Spinal cord (tissue), 10 donors: ENCODE data around the gene CBL. TPM values are rescaled to one million over a fixed set of nuclear protein-coding genes. Genes with fewer than 3 reads are reported as not detected.
"Not testable (repeated sequence)": the region's sequence is repeated elsewhere in the genome, so short reads cannot be mapped to it uniquely, and the experiment has no call there.

ENCODE experiments used
- DNase-seq, 6 donors: peaks; one replicate each; pipeline versions ENCODE4 v3.0.0 to v3.0.0-alpha.2; 2013 to 2015; ENCODE audit warnings: low spot score in 6 of 6, low read depth in 4 of 6
- H3K27ac ChIP-seq: one replicate; pipeline ENCODE4 v1.5.1; 2013; ENCODE audit warnings: low read depth, low read length, control low read depth
- H3K27me3 ChIP-seq: one replicate; pipeline ENCODE4 v1.6.1; 2013; ENCODE audit warnings: low read length; ENCODE audit not compliant: control insufficient read depth, insufficient read depth
- H3K36me3 ChIP-seq: one replicate; pipeline ENCODE4 v1.6.1; 2013; ENCODE audit warnings: low read length; ENCODE audit not compliant: control insufficient read depth, insufficient read depth
- H3K4me1 ChIP-seq: one replicate; pipeline ENCODE4 v1.6.1; 2013; ENCODE audit warnings: low read length; ENCODE audit not compliant: control insufficient read depth, insufficient read depth
- H3K4me3 ChIP-seq: one replicate; pipeline ENCODE4 v1.5.1; 2013; ENCODE audit warnings: low read depth, low read length, control low read depth
- H3K9me3 ChIP-seq: one replicate; pipeline ENCODE4 v1.6.1; 2013; ENCODE audit warnings: low read length; ENCODE audit not compliant: control insufficient read depth, insufficient read depth
- WGBS: methylation state at CpG from one replicate; pipeline ENCODE4 v1.1.5; 2013; ENCODE audit warnings: missing lambda C conversion rate; ENCODE audit not compliant: insufficient coverage; 5-methylcytosine and 5-hydroxymethylcytosine counted together
- polyA plus RNA-seq, 2 donors: library from polyadenylated mRNA; unstranded; fragments of 120-200 nt; gene quantifications; one replicate each; pipeline ENCODE4 v1.2.1, GENCODE V29; 2013; ENCODE audit not compliant: insufficient read length in 2 of 2
- total RNA-seq, 2 donors: library from RNA; depleted of rRNA in 1 of 2; stranded (reverse); fragments of 120-200 nt in 1 of 2; fragments of >200 nt in 1 of 2; gene quantifications; one replicate each; pipeline versions ENCODE4 v1.2.3 to v1.2.4, GENCODE V29; 2013 to 2014
- donor health status: healthy.

Gene CBL
- total and polyA plus RNA-seq, 4 donors, result 13.4 to 37.4 (median 22.3) TPM

GRCh38 chr11:119192111-119192510 lies 14.0 kb upstream of the CBL start:
- H3K27me3 ChIP-seq, result no peaks in the 10 kb centered on the region
- no peak overlapping the region for H3K4me3 ChIP-seq
- H3K9me3 ChIP-seq, result no peaks in the 10 kb centered on the region
- H3K4me1 ChIP-seq, result no peaks in the 10 kb centered on the region
- no peak overlapping the region for H3K27ac ChIP-seq
- 100% methylated on average over 2 of the region's 3 CpGs for WGBS
- no peak for DNase-seq
- H3K36me3 ChIP-seq, result peaks cover 3% of the 10 kb centered on the region

GRCh38 chr11:119193001-119193400 lies 13.1 kb upstream of the CBL start:
- no peak for DNase-seq
- Histone ChIP-seq H3K27ac (no peak overlapping the region), H3K4me3 (no peak overlapping the region), H3K36me3 (no peaks in the 10 kb centered on the region), H3K9me3 (no peaks in the 10 kb centered on the region), H3K4me1 (no peaks in the 10 kb centered on the region), H3K27me3 (no peaks in the 10 kb centered on the region)
- 83% methylated on average over 5 of the region's 5 CpGs for WGBS

DNA sequence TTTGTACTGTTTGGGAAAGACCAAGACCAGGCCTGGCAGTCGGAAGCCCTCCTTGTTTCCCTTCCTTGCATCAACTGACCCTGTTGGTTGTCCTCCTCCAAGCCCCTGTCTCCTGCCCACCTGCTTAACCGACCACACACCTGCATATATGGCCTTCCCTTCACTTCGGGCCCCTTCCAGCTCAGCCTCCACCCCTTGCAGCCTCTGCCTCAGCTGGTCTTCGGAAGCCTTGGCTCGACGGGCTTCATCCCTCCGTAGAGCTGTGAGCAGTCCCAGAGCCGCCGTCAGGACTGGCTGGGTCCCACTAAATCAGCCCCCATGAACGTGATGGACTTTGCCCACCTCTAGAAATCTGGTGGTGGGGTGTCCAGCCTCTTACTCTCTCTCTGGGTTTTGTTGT lies 12.5 kb upstream of the CBL start:
- DNase-seq, result no peak

GRCh38 chr11:119194811-119195440 lies 11.2 kb upstream of the CBL start:
- WGBS, result 81% methylated on average over 2 of the region's 7 CpGs
- Histone ChIP-seq H3K4me1 (no peaks in the 10 kb centered on the region), H3K27ac (no peak overlapping the region), H3K27me3 (no peaks in the 10 kb centered on the region), H3K36me3 (no peaks in the 10 kb centered on the region), H3K9me3 (no peaks in the 10 kb centered on the region), H3K4me3 (no peak overlapping the region)
- no peak for DNase-seq

More for the DNA sequence above, 12.5 kb upstream of the CBL start:
- Histone ChIP-seq H3K9me3 (no peaks in the 10 kb centered on the region), H3K36me3 (no peaks in the 10 kb centered on the region), H3K27me3 (no peaks in the 10 kb centered on the region), H3K4me3 (no peak overlapping the region), H3K27ac (no peak overlapping the region), H3K4me1 (no peaks in the 10 kb centered on the region)
- 94% methylated on average over 7 of the region's 10 CpGs for WGBS

DNA sequence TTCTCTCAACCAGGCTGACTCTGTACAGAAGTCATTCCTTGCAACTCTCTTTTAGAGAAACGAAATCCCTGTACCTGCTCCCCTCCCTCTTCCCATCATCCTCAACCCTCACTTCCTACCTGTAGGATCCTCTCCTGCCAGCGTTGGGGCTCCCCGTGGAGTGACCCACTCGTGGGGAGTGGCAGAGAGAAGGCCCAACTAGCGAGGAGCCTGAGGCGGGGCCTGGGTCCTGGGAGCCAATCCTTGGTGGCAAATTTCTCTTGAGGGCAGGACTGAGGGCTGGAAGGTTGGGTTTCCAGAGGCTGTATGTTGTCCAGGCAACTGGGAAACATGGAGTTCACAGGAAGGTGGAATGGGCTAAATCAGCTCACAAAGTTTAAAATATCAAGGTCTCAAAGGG lies 10.5 kb upstream of the CBL start:
- Histone ChIP-seq H3K27ac (no peak overlapping the region), H3K4me3 (no peak overlapping the region), H3K4me1 (no peaks in the 10 kb centered on the region), H3K27me3 (no peaks in the 10 kb centered on the region), H3K9me3 (no peaks in the 10 kb centered on the region), H3K36me3 (no peaks in the 10 kb centered on the region)
- peak in 2 of 6 donors; percentile 2 to 25 for DNase-seq
- 21% methylated on average over 5 of the region's 6 CpGs for WGBS

GRCh38 chr11:119196833-119197483 lies 9.2 kb upstream of the CBL start:
- H3K9me3 ChIP-seq, result no peaks in the 10 kb centered on the region
- H3K4me3 ChIP-seq, result no peak overlapping the region
- no peaks in the 10 kb centered on the region for H3K4me1 ChIP-seq
- no peak overlapping the region for H3K27ac ChIP-seq
- peak in 5 of 6 donors; percentile 50 to 94 (median 74) for DNase-seq
- WGBS, result 100% methylated on average over 1 of the region's 5 CpGs
- no peaks in the 10 kb centered on the region for H3K36me3 ChIP-seq
- H3K27me3 ChIP-seq, result no peaks in the 10 kb centered on the region

GRCh38 chr11:119198925-119199324 lies 7.2 kb upstream of the CBL start:
- Histone ChIP-seq H3K4me1 (no peaks in the 10 kb centered on the region), H3K4me3 (no peak overlapping the region), H3K27me3 (no peaks in the 10 kb centered on the region), H3K36me3 (no peaks in the 10 kb centered on the region), H3K9me3 (no peaks in the 10 kb centered on the region), H3K27ac (no peak overlapping the region)
- 73% methylated on average over 4 of the region's 6 CpGs for WGBS
- no peak for DNase-seq

DNA sequence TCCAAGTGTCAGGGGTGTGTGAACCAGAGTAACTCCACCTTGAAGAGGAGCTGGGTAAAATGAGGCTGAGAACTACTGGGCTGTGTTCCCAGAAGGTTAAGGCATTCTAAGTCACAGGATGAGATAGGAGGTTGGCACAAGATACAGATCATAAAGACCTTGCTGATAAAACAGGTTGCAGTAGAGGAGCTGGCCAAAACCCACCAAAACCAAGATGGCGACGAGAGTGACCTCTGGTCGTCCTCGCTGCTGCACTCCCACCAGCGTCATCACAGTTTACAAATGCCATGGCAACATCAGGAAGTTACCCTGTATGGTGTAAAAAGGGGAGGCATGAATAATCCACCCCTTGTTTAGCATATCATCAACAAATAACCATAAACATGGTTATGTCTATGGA lies 4.9 kb upstream of the CBL start:
- no CpG with 5 or more reads among the region's 5 CpGs for WGBS
- not testable (repeated sequence) for H3K27ac ChIP-seq

GRCh38 chr11:119202554-119202953 lies 3.6 kb upstream of the CBL start:
- WGBS, result 100% methylated on average over 3 of the region's 7 CpGs
- no peaks in the 10 kb centered on the region for H3K9me3 ChIP-seq

More for the DNA sequence above, 4.9 kb upstream of the CBL start:
- DNase-seq, H3K27me3 ChIP-seq, H3K4me1 ChIP-seq, H3K9me3 ChIP-seq, H3K4me3 ChIP-seq, H3K36me3 ChIP-seq: not testable (repeated sequence)

DNA sequence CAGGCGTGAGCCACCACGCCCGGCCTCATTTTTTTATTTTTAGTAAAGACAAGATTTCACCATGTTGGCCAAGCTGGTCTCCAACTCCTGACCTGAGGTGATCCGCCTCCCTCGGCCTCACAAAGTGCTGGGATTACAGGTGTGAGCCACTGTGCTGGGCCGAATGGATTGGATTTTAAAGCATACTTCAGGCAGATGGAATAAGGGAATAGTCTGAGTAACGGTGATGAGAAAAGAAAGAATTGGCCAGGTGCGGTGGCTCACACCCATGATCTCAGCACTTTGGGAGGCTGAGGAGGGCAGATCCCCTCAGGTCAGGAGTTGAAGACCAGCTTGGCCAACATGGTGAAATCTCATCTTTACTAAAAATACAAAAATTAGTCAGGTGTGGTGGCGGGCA lies 2.1 kb upstream of the CBL start:
- Histone ChIP-seq H3K4me1 (peaks cover 10% of the 10 kb centered on the region), H3K27ac (no peak overlapping the region), H3K27me3 (no peaks in the 10 kb centered on the region), H3K4me3 (no peak overlapping the region), H3K9me3 (no peaks in the 10 kb centered on the region), H3K36me3 (no peaks in the 10 kb centered on the region)
- no peak for DNase-seq
- WGBS, result 99% methylated on average over 8 of the region's 9 CpGs

More at GRCh38 chr11:119202554-119202953, 3.6 kb upstream of the CBL start:
- Histone ChIP-seq H3K4me3 (no peak overlapping the region), H3K4me1 (peaks cover 6% of the 10 kb centered on the region), H3K36me3 (no peaks in the 10 kb centered on the region), H3K27me3 (no peaks in the 10 kb centered on the region), H3K27ac (no peak overlapping the region)
- DNase-seq, result no peak
